GM23338 (cell line): ENCODE results near the gene COX8A. TPM values are rescaled to one million over a fixed set of nuclear protein-coding genes. Genes with fewer than 3 reads are reported as not detected.
A peak's percentile ranks its signal among the peaks of the same experiment; 100 is the strongest.

Experiments used
- ATAC-seq: fragments of 200-7000 bp; cut with Tn5 transposase; 3 replicates; pipeline ENCODE4 v1.9.1; 2020
- DNase-seq: peaks from one replicate; pipeline ENCODE4 v3.0.0-alpha.2; 2015; ENCODE audit warnings: low spot score
- H2AFZ ChIP-seq: fragments of 200-600 bp; sonication (generic); 2 replicates; pipeline ENCODE4 v1.8.0; 2016; ENCODE audit warnings: antibody characterized with exemption, mild to moderate bottlenecking, moderate library complexity
- H3F3A ChIP-seq: fragments of 200-600 bp; sonication (generic); replicated peaks from 2 replicates; pipeline ENCODE4 v1.8.0; 2017; ENCODE audit warnings: antibody characterized with exemption, mixed run types, low read depth
- H3K27ac ChIP-seq: fragments of 200-600 bp; sonication (generic); 2 replicates; pipeline ENCODE4 v1.6.1; 2016; ENCODE audit warnings: low read depth
- H3K27me3 ChIP-seq: fragments of 200-600 bp; sonication (generic); 2 replicates; pipeline ENCODE4 v1.8.0; 2016; ENCODE audit warnings: mild to moderate bottlenecking, mixed run types, moderate library complexity; ENCODE audit not compliant: insufficient read depth
- H3K36me3 ChIP-seq: fragments of 200-600 bp; sonication (generic); 2 replicates; pipeline ENCODE4 v1.8.0; 2016; ENCODE audit warnings: mild to moderate bottlenecking; ENCODE audit not compliant: insufficient read depth
- H3K4me1 ChIP-seq: fragments of 200-600 bp; sonication (generic); 2 replicates; pipeline ENCODE4 v1.8.0; 2016; ENCODE audit warnings: mild to moderate bottlenecking, moderate library complexity; ENCODE audit not compliant: insufficient read depth
- H3K4me2 ChIP-seq: fragments of 200-600 bp; sonication (generic); 2 replicates; pipeline ENCODE4 v1.7.1; 2017; ENCODE audit warnings: mixed run types
- H3K4me3 ChIP-seq: fragments of 200-600 bp; sonication (generic); 2 replicates; pipeline ENCODE4 v1.6.1; 2016; ENCODE audit warnings: mixed run types
- H3K79me2 ChIP-seq: fragments of 200-600 bp; sonication (generic); replicated peaks from 2 replicates; pipeline ENCODE4 v1.8.0; 2017; ENCODE audit warnings: mild to moderate bottlenecking; ENCODE audit not compliant: insufficient read depth
- H3K9me2 ChIP-seq: fragments of 200-600 bp; sonication (generic); 2 replicates; pipeline ENCODE4 v1.8.0; 2017; ENCODE audit not compliant: insufficient read depth
- H4K20me1 ChIP-seq: fragments of 200-600 bp; sonication (generic); replicated peaks from 2 replicates; pipeline ENCODE4 v1.8.0; 2017; ENCODE audit warnings: mild to moderate bottlenecking; ENCODE audit not compliant: insufficient read depth
- H3K27ac Mint-ChIP-seq: 2 replicates; pipeline ENCODE4 v1.8.0; 2020; ENCODE audit warnings: inconsistent platforms, mild to moderate bottlenecking, moderate library complexity, mixed read lengths
- H3K27me3 Mint-ChIP-seq: 3 replicates; pipeline ENCODE4 v1.8.0; 2022; ENCODE audit warnings: low read depth, mild to moderate bottlenecking, moderate library complexity, mixed read lengths, inconsistent platforms; ENCODE audit not compliant: insufficient read depth, poor library complexity
- H3K36me3 Mint-ChIP-seq: 3 replicates; pipeline ENCODE4 v1.8.0; 2021; ENCODE audit warnings: low read depth, mild to moderate bottlenecking, inconsistent platforms, moderate library complexity, mixed read lengths
- H3K4me1 Mint-ChIP-seq: 3 replicates; pipeline ENCODE4 v1.8.0; 2020; ENCODE audit warnings: mild to moderate bottlenecking, inconsistent platforms, mixed read lengths
- H3K4me3 Mint-ChIP-seq: 3 replicates; pipeline ENCODE4 v1.8.0; 2021; ENCODE audit warnings: moderate library complexity, mild to moderate bottlenecking, inconsistent platforms, mixed read lengths
- H3K9me3 Mint-ChIP-seq: 3 replicates; pipeline ENCODE4 v1.8.0; 2020; ENCODE audit warnings: moderate library complexity, mild to moderate bottlenecking, inconsistent platforms, mixed read lengths
- CREB1 ChIP-seq: fragments of 250-450 bp; sonication (Bioruptor Pico); IDR thresholded peaks from 2 replicates; pipeline ENCODE4 v1.5.0; 2020; ENCODE audit warnings: low read depth, mild to moderate bottlenecking, moderate library complexity
- EZH2phosphoT487 ChIP-seq: fragments of 200-600 bp; sonication (generic); IDR thresholded peaks from one replicate; pipeline ENCODE4 v1.8.1; 2018; ENCODE audit warnings: antibody characterized with exemption; ENCODE audit not compliant: unreplicated experiment
- JUNB ChIP-seq: IDR thresholded peaks from one replicate; pipeline ENCODE4 v1.6.1; 2016; ENCODE audit warnings: antibody characterized with exemption; ENCODE audit not compliant: unreplicated experiment
- NANOG ChIP-seq: IDR thresholded peaks from 2 replicates; pipeline ENCODE4 v1.6.1; 2016; ENCODE audit warnings: antibody characterized with exemption, borderline replicate concordance
- POLR2AphosphoS5 ChIP-seq: IDR thresholded peaks from 2 replicates; pipeline ENCODE4 v1.6.1; 2016; ENCODE audit warnings: antibody characterized with exemption, low read depth
- STAT1 ChIP-seq: IDR thresholded peaks from one replicate; pipeline ENCODE4 v1.6.1; 2016; ENCODE audit warnings: antibody characterized with exemption; ENCODE audit not compliant: unreplicated experiment
- ZNF331 ChIP-seq: fragments of 250-450 bp; sonication (Bioruptor Pico); IDR thresholded peaks from 2 replicates; pipeline ENCODE4 v1.5.0; 2020; ENCODE audit warnings: low read depth, mild to moderate bottlenecking, moderate library complexity
- polyA plus RNA-seq: library from polyadenylated mRNA; unstranded; fragments of >200 nt; fragmentation: Nextera tagmentation; extraction: Ambion mirVana; gene quantifications from 2 replicates; pipeline ENCODE4 v1.2.1, GENCODE V29; 2016
- total RNA-seq: library from RNA; depleted of rRNA; stranded (reverse); fragments of >200 nt; shearing (Covaris generic); gene quantifications from 2 replicates; pipeline ENCODE4 v1.2.3, GENCODE V29; 2014
- TF ChIP-seq, protein P1 (sequence below), 2 experiments: fragments of 200-600 bp in 1 of 2; sonication (generic) in 1 of 2; conservative IDR thresholded peaks; 2 replicates each; pipeline versions ENCODE4 v1.5.1 to v1.6.1; 2016 to 2017; ENCODE audit warnings: antibody characterized with exemption in 2 of 2, low read depth in 2 of 2, mild to moderate bottlenecking in 2 of 2, moderate library complexity in 1 of 2
- TF ChIP-seq, protein P2 (sequence below): IDR thresholded peaks from 2 replicates; pipeline ENCODE4 v1.6.1; 2016; ENCODE audit warnings: antibody characterized with exemption
- TF ChIP-seq, protein P3 (sequence below): fragments of 250-450 bp; sonication (Bioruptor Pico); IDR thresholded peaks from 2 replicates; pipeline ENCODE4 v1.5.0; 2020; ENCODE audit warnings: mild to moderate bottlenecking, moderate library complexity

Gene COX8A
- total and polyA plus RNA-seq, 2 experiments from 2014 or later = 427 to 483 TPM

DNA sequence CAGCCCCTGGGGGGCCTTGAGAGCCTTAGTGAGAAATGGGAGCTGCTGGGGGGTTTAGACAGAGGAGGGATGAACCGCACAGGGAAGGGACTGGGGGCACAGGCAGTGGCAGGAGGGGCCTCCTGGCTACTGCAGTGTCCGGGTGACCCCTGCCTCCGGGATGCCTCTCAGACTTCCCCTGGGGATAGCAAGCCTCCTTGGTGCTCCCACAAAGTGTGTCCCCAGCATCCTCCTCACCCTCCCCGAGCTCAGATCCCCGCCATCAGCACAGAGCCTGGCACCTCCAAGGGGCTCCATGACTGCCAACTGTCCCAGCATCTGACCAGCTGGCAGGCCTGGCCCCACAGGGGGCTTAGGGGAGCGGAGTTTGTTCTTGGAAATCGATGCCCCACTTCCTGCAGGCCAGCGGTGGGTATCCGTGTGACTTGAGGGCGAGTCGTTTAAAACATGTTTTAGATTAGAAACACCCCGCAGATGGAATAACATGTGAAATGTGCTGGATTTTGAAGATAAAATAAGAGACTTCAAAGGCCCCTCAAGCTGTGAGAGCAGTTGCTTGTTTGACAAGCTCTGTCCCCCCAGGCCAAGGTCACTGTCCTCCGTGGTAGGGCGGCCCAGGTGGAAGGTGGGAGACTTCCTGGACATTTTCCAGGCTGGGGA lies 47.8 kb downstream of the COX8A start:
- H3K4me3 Mint-ChIP-seq = no peak overlapping the region; the same call in 2 of the 3 replicates
- peaks cover 48% of the 10 kb centered on the region for H3K27me3 Mint-ChIP-seq
- Histone ChIP-seq H3K27me3 (peaks cover 20% of the 10 kb centered on the region), H3K36me3 (no peaks in the 10 kb centered on the region), H4K20me1 (no peaks in the 10 kb centered on the region), H3K4me2 (peak overlapping the region; percentile 62), H3K79me2 (no peaks in the 10 kb centered on the region), H2AFZ (no peak overlapping the region), H3F3A (peaks cover 25% of the 10 kb centered on the region), H3K27ac (no peak overlapping the region), H3K4me1 (peaks cover 60% of the 10 kb centered on the region), H3K9me2 (no peaks in the 10 kb centered on the region), H3K4me3 (no peak overlapping the region)
- DNase-seq (no peak), ATAC-seq (no peak)
- peaks cover 4% of the 10 kb centered on the region; the same call in 1 of the 3 replicates for H3K36me3 Mint-ChIP-seq
- H3K9me3 Mint-ChIP-seq = no peaks in the 10 kb centered on the region
- TF ChIP-seq, protein P1, sequence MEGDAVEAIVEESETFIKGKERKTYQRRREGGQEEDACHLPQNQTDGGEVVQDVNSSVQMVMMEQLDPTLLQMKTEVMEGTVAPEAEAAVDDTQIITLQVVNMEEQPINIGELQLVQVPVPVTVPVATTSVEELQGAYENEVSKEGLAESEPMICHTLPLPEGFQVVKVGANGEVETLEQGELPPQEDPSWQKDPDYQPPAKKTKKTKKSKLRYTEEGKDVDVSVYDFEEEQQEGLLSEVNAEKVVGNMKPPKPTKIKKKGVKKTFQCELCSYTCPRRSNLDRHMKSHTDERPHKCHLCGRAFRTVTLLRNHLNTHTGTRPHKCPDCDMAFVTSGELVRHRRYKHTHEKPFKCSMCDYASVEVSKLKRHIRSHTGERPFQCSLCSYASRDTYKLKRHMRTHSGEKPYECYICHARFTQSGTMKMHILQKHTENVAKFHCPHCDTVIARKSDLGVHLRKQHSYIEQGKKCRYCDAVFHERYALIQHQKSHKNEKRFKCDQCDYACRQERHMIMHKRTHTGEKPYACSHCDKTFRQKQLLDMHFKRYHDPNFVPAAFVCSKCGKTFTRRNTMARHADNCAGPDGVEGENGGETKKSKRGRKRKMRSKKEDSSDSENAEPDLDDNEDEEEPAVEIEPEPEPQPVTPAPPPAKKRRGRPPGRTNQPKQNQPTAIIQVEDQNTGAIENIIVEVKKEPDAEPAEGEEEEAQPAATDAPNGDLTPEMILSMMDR (conservative IDR thresholded peaks at IDR 0.05; ENCODE audit: low read depth in 2 of 2) = no peak
- TF ChIP-seq, protein P2, sequence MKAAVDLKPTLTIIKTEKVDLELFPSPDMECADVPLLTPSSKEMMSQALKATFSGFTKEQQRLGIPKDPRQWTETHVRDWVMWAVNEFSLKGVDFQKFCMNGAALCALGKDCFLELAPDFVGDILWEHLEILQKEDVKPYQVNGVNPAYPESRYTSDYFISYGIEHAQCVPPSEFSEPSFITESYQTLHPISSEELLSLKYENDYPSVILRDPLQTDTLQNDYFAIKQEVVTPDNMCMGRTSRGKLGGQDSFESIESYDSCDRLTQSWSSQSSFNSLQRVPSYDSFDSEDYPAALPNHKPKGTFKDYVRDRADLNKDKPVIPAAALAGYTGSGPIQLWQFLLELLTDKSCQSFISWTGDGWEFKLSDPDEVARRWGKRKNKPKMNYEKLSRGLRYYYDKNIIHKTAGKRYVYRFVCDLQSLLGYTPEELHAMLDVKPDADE = no peak
- no peak for TF ChIP-seq JUNB
- TF ChIP-seq STAT1 = no peak
- H3K4me1 Mint-ChIP-seq = peaks cover 59% of the 10 kb centered on the region
- no peak overlapping the region for H3K27ac Mint-ChIP-seq

DNA sequence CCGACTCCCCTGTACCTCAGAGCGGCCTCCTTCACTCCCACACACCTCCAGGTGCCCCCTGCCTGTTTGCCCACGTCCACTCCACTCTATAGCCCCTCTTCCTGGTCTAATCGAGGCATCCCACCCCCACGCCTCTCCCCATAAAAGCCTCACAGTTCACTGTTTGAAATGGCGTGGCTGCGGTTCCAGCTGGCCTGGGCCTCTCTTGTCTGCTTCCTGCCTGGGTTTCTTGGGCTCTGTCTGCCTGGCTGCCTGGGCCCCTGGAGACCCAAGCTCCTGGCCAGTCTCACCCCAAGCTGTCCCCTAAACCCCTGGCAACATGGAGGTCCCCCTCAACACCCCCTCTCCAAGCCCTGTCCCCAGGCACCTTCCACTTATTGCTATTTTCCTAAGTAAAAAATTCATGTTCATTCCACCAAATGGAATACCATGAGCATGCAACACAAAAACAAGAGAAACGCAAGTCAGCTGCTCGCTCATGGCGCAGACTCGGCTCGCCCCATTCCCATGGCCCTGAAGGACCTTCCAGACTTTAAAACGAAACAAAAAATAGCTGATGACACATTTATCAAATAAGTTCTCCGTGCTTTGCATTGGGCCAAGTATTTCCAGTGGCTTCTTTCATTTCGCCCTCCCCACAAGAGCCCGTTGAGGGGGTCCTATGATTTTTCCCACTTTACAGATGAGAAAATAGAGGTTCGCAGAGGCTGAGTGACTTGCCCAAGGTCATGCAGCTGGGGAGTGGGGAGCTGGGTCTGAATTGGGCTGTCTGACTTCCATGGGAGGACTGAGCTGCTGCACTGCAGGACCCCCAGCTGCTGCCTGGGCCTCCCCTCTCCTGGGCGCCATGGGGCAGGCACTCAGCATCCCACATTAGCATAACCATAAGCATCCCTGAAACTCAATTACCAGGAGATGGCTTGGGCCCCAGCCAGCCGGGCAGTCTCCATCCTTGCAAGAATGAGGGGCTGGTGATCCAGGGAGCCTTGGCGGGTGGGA lies 49.6 kb downstream of the COX8A start:
- H3K9me3 Mint-ChIP-seq = no peaks in the 10 kb centered on the region
- Histone ChIP-seq H3K4me3 (peak overlapping the region; percentile 31; the same call in 1 of the 2 replicates), H3K4me2 (peak overlapping the region; percentile 42), H3K4me1 (peaks cover 69% of the 10 kb centered on the region), H3K27ac (peak overlapping the region; percentile 79; the same call in 1 of the 2 replicates), H3K79me2 (no peaks in the 10 kb centered on the region), H3K36me3 (no peaks in the 10 kb centered on the region), H3F3A (peaks cover 25% of the 10 kb centered on the region), H3K9me2 (no peaks in the 10 kb centered on the region), H3K27me3 (peaks cover 20% of the 10 kb centered on the region), H4K20me1 (no peaks in the 10 kb centered on the region), H2AFZ (no peak overlapping the region)
- H3K4me3 Mint-ChIP-seq = peak overlapping the region; percentile 6; the same call in 1 of the 3 replicates
- peaks cover 4% of the 10 kb centered on the region; the same call in 1 of the 3 replicates for H3K36me3 Mint-ChIP-seq
- DNase-seq (no peak), ATAC-seq (peak; percentile 38)
- peaks cover 69% of the 10 kb centered on the region for H3K4me1 Mint-ChIP-seq
- TF ChIP-seq CREB1 (CRISPR knock-in tag) (no peak), JUNB (no peak), ZNF331 (CRISPR knock-in tag) (no peak), POLR2AphosphoS5 (0 out of 2 replicates have a peak, but pooled peaks have one; percentile 29), NANOG (peak; percentile 81; the same call in 1 of the 2 replicates), EZH2phosphoT487 (no peak)
- TF ChIP-seq, protein P3, sequence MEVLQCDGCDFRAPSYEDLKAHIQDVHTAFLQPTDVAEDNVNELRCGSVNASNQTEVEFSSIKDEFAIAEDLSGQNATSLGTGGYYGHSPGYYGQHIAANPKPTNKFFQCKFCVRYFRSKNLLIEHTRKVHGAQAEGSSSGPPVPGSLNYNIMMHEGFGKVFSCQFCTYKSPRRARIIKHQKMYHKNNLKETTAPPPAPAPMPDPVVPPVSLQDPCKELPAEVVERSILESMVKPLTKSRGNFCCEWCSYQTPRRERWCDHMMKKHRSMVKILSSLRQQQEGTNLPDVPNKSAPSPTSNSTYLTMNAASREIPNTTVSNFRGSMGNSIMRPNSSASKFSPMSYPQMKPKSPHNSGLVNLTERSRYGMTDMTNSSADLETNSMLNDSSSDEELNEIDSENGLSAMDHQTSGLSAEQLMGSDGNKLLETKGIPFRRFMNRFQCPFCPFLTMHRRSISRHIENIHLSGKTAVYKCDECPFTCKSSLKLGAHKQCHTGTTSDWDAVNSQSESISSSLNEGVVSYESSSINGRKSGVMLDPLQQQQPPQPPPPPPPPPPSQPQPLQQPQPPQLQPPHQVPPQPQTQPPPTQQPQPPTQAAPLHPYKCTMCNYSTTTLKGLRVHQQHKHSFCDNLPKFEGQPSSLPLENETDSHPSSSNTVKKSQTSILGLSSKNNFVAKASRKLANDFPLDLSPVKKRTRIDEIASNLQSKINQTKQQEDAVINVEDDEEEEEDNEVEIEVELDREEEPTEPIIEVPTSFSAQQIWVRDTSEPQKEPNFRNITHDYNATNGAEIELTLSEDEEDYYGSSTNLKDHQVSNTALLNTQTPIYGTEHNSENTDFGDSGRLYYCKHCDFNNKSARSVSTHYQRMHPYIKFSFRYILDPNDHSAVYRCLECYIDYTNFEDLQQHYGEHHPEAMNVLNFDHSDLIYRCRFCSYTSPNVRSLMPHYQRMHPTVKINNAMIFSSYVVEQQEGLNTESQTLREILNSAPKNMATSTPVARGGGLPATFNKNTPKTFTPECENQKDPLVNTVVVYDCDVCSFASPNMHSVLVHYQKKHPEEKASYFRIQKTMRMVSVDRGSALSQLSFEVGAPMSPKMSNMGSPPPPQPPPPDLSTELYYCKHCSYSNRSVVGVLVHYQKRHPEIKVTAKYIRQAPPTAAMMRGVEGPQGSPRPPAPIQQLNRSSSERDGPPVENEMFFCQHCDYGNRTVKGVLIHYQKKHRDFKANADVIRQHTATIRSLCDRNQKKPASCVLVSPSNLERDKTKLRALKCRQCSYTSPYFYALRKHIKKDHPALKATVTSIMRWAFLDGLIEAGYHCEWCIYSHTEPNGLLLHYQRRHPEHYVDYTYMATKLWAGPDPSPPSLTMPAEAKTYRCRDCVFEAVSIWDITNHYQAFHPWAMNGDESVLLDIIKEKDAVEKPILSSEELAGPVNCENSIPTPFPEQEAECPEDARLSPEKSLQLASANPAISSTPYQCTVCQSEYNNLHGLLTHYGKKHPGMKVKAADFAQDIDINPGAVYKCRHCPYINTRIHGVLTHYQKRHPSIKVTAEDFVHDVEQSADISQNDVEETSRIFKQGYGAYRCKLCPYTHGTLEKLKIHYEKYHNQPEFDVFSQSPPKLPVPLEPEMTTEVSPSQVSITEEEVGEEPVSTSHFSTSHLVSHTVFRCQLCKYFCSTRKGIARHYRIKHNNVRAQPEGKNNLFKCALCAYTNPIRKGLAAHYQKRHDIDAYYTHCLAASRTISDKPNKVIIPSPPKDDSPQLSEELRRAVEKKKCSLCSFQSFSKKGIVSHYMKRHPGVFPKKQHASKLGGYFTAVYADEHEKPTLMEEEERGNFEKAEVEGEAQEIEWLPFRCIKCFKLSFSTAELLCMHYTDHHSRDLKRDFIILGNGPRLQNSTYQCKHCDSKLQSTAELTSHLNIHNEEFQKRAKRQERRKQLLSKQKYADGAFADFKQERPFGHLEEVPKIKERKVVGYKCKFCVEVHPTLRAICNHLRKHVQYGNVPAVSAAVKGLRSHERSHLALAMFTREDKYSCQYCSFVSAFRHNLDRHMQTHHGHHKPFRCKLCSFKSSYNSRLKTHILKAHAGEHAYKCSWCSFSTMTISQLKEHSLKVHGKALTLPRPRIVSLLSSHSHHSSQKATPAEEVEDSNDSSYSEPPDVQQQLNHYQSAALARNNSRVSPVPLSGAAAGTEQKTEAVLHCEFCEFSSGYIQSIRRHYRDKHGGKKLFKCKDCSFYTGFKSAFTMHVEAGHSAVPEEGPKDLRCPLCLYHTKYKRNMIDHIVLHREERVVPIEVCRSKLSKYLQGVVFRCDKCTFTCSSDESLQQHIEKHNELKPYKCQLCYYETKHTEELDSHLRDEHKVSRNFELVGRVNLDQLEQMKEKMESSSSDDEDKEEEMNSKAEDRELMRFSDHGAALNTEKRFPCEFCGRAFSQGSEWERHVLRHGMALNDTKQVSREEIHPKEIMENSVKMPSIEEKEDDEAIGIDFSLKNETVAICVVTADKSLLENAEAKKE (CRISPR knock-in tag) = no peak
- H3K27ac Mint-ChIP-seq = peak overlapping the region; percentile 18
- peaks cover 52% of the 10 kb centered on the region for H3K27me3 Mint-ChIP-seq
